ENCODE results near the gene SF3B6. TPM values are rescaled to one million over a fixed set of nuclear protein-coding genes. Genes with fewer than 3 reads are reported as not detected.
A peak's percentile ranks its signal among the peaks of the same experiment; 100 is the strongest.
"Not testable (repeated sequence)": the region's sequence is repeated elsewhere in the genome, so short reads cannot be mapped to it uniquely, and the experiment has no call there.

SF3B6 gene
- total RNA-seq, 2 donors from 2014 or later, result 110 to 115 TPM

- H3K4me3 Mint-ChIP-seq, result not testable (repeated sequence)
Observed at GRCh38 chr2:24043133-24043532, 33.0 kb downstream of the SF3B6 start.

GRCh38 chr2:24040511-24040910 lies 35.6 kb downstream of the SF3B6 start:
- H3K9me3 Mint-ChIP-seq, result no peaks in the 10 kb centered on the region
- no peak overlapping the region for H3K4me3 Mint-ChIP-seq
- ATAC-seq (replicated peaks in 1 of 2) (no peak), DNase-seq (no peak)
- H3K27me3 Mint-ChIP-seq (ENCODE audit: low read depth), result no peaks in the 10 kb centered on the region
- peaks cover 3 to 8% of the 10 kb centered on the region in 2 donors for H3K36me3 Mint-ChIP-seq (ENCODE audit: insufficient read depth in 2 of 2)
- no peak overlapping the region for H3K27ac Mint-ChIP-seq
- H3K4me1 Mint-ChIP-seq (ENCODE audit: low read depth), result peaks cover 15% of the 10 kb centered on the region

More at GRCh38 chr2:24043133-24043532, 33.0 kb downstream of the SF3B6 start:
- H3K27me3 Mint-ChIP-seq (ENCODE audit: low read depth); H3K9me3 Mint-ChIP-seq; DNase-seq; H3K27ac Mint-ChIP-seq; H3K36me3 Mint-ChIP-seq (ENCODE audit: insufficient read depth in 2 of 2); ATAC-seq (replicated peaks in 1 of 2): not testable (repeated sequence)
- H3K4me1 Mint-ChIP-seq (ENCODE audit: low read depth), result peaks cover 27% of the 10 kb centered on the region

GRCh38 chr2:24038786-24039499 lies 37.2 kb downstream of the SF3B6 start:
- H3K27ac Mint-ChIP-seq, result no peak overlapping the region
- no peak overlapping the region for H3K4me3 Mint-ChIP-seq
- H3K9me3 Mint-ChIP-seq, result no peaks in the 10 kb centered on the region
- H3K27me3 Mint-ChIP-seq (ENCODE audit: low read depth), result no peaks in the 10 kb centered on the region
- peaks cover 3 to 12% of the 10 kb centered on the region in 2 donors for H3K36me3 Mint-ChIP-seq (ENCODE audit: insufficient read depth in 2 of 2)
- H3K4me1 Mint-ChIP-seq (ENCODE audit: low read depth), result peaks cover 12% of the 10 kb centered on the region
- no peak for ATAC-seq (replicated peaks in 1 of 2)
- DNase-seq, result no peak

GRCh38 chr2:24026233-24026632 lies 49.9 kb downstream of the SF3B6 start:
- Mint-ChIP-seq H3K9me3 (no peaks in the 10 kb centered on the region), H3K27ac (no peak overlapping the region), H3K36me3 (ENCODE audit: insufficient read depth in 2 of 2) (peaks cover 0 to 9% of the 10 kb centered on the region in 2 donors), H3K4me3 (no peak overlapping the region), H3K4me1 (ENCODE audit: low read depth) (no peaks in the 10 kb centered on the region), H3K27me3 (ENCODE audit: low read depth) (no peaks in the 10 kb centered on the region)
- no peak for ATAC-seq (replicated peaks in 1 of 2)
- DNase-seq, result no peak

- Mint-ChIP-seq H3K4me1 (ENCODE audit: low read depth) (no peaks in the 10 kb centered on the region), H3K9me3 (no peaks in the 10 kb centered on the region), H3K36me3 (ENCODE audit: insufficient read depth in 2 of 2) (peaks cover 0 to 4% of the 10 kb centered on the region in 2 donors), H3K27me3 (ENCODE audit: low read depth) (no peaks in the 10 kb centered on the region), H3K4me3 (no peak overlapping the region), H3K27ac (no peak overlapping the region)
- DNase-seq (no peak), ATAC-seq (replicated peaks in 1 of 2) (no peak)
Observed at GRCh38 chr2:24024996-24025663, 51.0 kb downstream of the SF3B6 start.

- H3K27ac Mint-ChIP-seq, result no peak overlapping the region
- no peak overlapping the region for H3K4me3 Mint-ChIP-seq
- no peak for DNase-seq
- ATAC-seq (replicated peaks in 1 of 2), result no peak
- no peaks in the 10 kb centered on the region for H3K27me3 Mint-ChIP-seq (ENCODE audit: low read depth)
- no peaks in the 10 kb centered on the region for H3K4me1 Mint-ChIP-seq (ENCODE audit: low read depth)
- no peaks in the 10 kb centered on the region for H3K36me3 Mint-ChIP-seq (ENCODE audit: insufficient read depth in 2 of 2)
- no peaks in the 10 kb centered on the region for H3K9me3 Mint-ChIP-seq
Observed at GRCh38 chr2:24024018-24024417, 52.1 kb downstream of the SF3B6 start.

- ATAC-seq (replicated peaks in 1 of 2) (no peak), DNase-seq (no peak)
- H3K4me3 Mint-ChIP-seq, result no peak overlapping the region
- no peaks in the 10 kb centered on the region for H3K36me3 Mint-ChIP-seq (ENCODE audit: insufficient read depth in 2 of 2)
- no peaks in the 10 kb centered on the region for H3K9me3 Mint-ChIP-seq
- no peaks in the 10 kb centered on the region for H3K27me3 Mint-ChIP-seq (ENCODE audit: low read depth)
- H3K27ac Mint-ChIP-seq, result no peak overlapping the region
- no peaks in the 10 kb centered on the region for H3K4me1 Mint-ChIP-seq (ENCODE audit: low read depth)
Observed at GRCh38 chr2:24022975-24023575, 53.1 kb downstream of the SF3B6 start.

GRCh38 chr2:24022324-24022974 lies 53.7 kb downstream of the SF3B6 start:
- H3K27me3 Mint-ChIP-seq (ENCODE audit: low read depth), result no peaks in the 10 kb centered on the region
- H3K36me3 Mint-ChIP-seq (ENCODE audit: insufficient read depth in 2 of 2), result no peaks in the 10 kb centered on the region
- ATAC-seq (replicated peaks in 1 of 2) (no peak), DNase-seq (no peak)
- no peaks in the 10 kb centered on the region for H3K9me3 Mint-ChIP-seq
- no peak overlapping the region for H3K4me3 Mint-ChIP-seq
- no peaks in the 10 kb centered on the region for H3K4me1 Mint-ChIP-seq (ENCODE audit: low read depth)
- no peak overlapping the region for H3K27ac Mint-ChIP-seq

- peak; percentile 33 to 51 for DNase-seq
- no peaks in the 10 kb centered on the region for H3K27me3 Mint-ChIP-seq (ENCODE audit: low read depth)
- no peak overlapping the region for H3K27ac Mint-ChIP-seq
- peak; percentile 65 to 67 for ATAC-seq (replicated peaks in 1 of 2)
- H3K9me3 Mint-ChIP-seq, result no peaks in the 10 kb centered on the region
- H3K36me3 Mint-ChIP-seq (ENCODE audit: insufficient read depth in 2 of 2), result no peaks in the 10 kb centered on the region
- H3K4me1 Mint-ChIP-seq (ENCODE audit: low read depth), result no peaks in the 10 kb centered on the region
- no peak overlapping the region for H3K4me3 Mint-ChIP-seq
Observed at GRCh38 chr2:24021122-24021998, 54.8 kb downstream of the SF3B6 start.

GRCh38 chr2:24020244-24020643 lies 55.9 kb downstream of the SF3B6 start:
- no peaks in the 10 kb centered on the region for H3K9me3 Mint-ChIP-seq

GRCh38 chr2:24019729-24020128 lies 56.4 kb downstream of the SF3B6 start:
- no peaks in the 10 kb centered on the region for H3K36me3 Mint-ChIP-seq (ENCODE audit: insufficient read depth in 2 of 2)
- H3K4me3 Mint-ChIP-seq, result no peak overlapping the region
- DNase-seq (no peak), ATAC-seq (replicated peaks in 1 of 2) (no peak)
- H3K4me1 Mint-ChIP-seq (ENCODE audit: low read depth), result no peaks in the 10 kb centered on the region
- no peaks in the 10 kb centered on the region for H3K9me3 Mint-ChIP-seq
- H3K27ac Mint-ChIP-seq, result no peak overlapping the region
- H3K27me3 Mint-ChIP-seq (ENCODE audit: low read depth), result no peaks in the 10 kb centered on the region

More at GRCh38 chr2:24020244-24020643, 55.9 kb downstream of the SF3B6 start:
- no peaks in the 10 kb centered on the region for H3K27me3 Mint-ChIP-seq (ENCODE audit: low read depth)
- no peak overlapping the region for H3K27ac Mint-ChIP-seq
- ATAC-seq (replicated peaks in 1 of 2) (no peak), DNase-seq (no peak)
- no peaks in the 10 kb centered on the region for H3K4me1 Mint-ChIP-seq (ENCODE audit: low read depth)
- no peaks in the 10 kb centered on the region for H3K36me3 Mint-ChIP-seq (ENCODE audit: insufficient read depth in 2 of 2)
- H3K4me3 Mint-ChIP-seq, result no peak overlapping the region

- no peak for DNase-seq
Observed at GRCh38 chr2:24018241-24018640, 57.9 kb downstream of the SF3B6 start.

More at GRCh38 chr2:24018241-24018640, 57.9 kb downstream of the SF3B6 start:
- H3K4me3 Mint-ChIP-seq, result no peak overlapping the region
- no peaks in the 10 kb centered on the region for H3K27me3 Mint-ChIP-seq (ENCODE audit: low read depth)
- H3K27ac Mint-ChIP-seq, result no peak overlapping the region
- no peaks in the 10 kb centered on the region for H3K9me3 Mint-ChIP-seq
- no peaks in the 10 kb centered on the region for H3K36me3 Mint-ChIP-seq (ENCODE audit: insufficient read depth in 2 of 2)
- H3K4me1 Mint-ChIP-seq (ENCODE audit: low read depth), result no peaks in the 10 kb centered on the region
- no peak for ATAC-seq (replicated peaks in 1 of 2)
